ENCODE data around the gene LCTL.

DNA sequence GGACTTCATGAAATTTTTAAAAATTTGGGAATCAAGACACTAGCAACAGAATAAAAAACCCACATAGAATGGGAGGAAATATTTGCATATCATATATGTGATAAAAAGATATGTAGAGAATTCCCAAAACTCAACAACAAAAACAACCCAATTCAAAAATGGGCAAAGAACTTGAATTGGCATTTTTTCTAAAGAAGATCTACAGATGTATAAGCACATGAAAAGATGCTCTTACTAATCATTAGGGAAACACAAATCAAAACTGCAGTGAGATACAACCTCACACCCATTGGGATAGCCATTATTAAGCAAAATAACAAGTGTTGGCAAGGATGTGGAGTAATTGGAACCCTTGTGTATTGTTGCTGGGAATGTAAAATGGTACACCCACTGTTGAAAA, 10.1 kb downstream of the LCTL start:
- TF ChIP-seq, protein P1, sequence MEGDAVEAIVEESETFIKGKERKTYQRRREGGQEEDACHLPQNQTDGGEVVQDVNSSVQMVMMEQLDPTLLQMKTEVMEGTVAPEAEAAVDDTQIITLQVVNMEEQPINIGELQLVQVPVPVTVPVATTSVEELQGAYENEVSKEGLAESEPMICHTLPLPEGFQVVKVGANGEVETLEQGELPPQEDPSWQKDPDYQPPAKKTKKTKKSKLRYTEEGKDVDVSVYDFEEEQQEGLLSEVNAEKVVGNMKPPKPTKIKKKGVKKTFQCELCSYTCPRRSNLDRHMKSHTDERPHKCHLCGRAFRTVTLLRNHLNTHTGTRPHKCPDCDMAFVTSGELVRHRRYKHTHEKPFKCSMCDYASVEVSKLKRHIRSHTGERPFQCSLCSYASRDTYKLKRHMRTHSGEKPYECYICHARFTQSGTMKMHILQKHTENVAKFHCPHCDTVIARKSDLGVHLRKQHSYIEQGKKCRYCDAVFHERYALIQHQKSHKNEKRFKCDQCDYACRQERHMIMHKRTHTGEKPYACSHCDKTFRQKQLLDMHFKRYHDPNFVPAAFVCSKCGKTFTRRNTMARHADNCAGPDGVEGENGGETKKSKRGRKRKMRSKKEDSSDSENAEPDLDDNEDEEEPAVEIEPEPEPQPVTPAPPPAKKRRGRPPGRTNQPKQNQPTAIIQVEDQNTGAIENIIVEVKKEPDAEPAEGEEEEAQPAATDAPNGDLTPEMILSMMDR (IDR thresholded peaks at IDR 0.05) = no peak
- no peak for TF ChIP-seq EP300 (IDR thresholded peaks at IDR 0.05)
- TF ChIP-seq POLR2AphosphoS5 (IDR thresholded peaks at IDR 0.05) = no peak
- no peak for TF ChIP-seq POLR2A (IDR thresholded peaks at IDR 0.05)

Measured in sigmoid colon (tissue), 4 donors.